ENCODE data around the gene SYT10.
"Not testable (repeated sequence)": the region's sequence is repeated elsewhere in the genome, so short reads cannot be mapped to it uniquely, and the experiment has no call there.

The SYT10 gene

DNA sequence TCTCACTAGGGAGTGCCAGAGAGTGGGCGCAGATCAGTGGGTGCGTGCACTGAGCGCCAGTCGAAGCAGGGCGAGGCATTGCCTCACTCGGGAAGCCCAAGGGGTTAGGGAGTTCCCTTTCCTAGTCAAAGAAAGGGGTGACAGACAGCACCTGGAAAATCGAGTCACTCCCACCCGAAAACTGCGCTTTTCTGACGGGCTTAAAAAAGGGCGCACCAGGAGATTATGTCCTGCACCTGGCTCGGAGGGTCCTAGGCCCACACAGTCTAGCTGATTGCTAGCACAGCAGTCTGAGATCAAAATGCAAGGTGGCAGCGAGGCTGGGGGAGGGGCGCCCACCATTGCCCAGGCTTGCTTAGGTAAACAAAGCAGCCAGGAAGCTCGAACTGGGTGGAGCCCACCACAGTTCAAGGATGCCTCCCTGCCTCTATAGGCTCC is 107.6 kb downstream of the SYT10 start:
- not testable (repeated sequence) for DNase-seq (ENCODE audit: low read depth)

GRCh38 chr12:33330940-33331339 is 108.7 kb downstream of the SYT10 start:
- no peak for DNase-seq (ENCODE audit: low read depth)
